Activated B cell treated with CpG ODN at 0.5 μM for 24 hours (primary cell): ENCODE results near the gene WHAMM. TPM values are rescaled to one million over a fixed set of nuclear protein-coding genes. Genes with fewer than 3 reads are reported as not detected.

Experiments used
- ATAC-seq: fragments of 200-7000 bp; cut with Tn5 transposase; one replicate; pipeline ENCODE4 v1.10.0; 2021; ENCODE audit warnings: low read depth, mild to moderate bottlenecking, moderate library complexity
- CTCF ChIA-PET: fragments of 350-600 bp; sonication (Branson Sonifier 250); formaldehyde crosslinking; loops from one replicate; lab custom pipeline; 2021; ENCODE audit warnings: antibody characterized with exemption; lab: Charles Lee
- POLR2A ChIA-PET: fragments of 350-600 bp; sonication (Branson Sonifier 250); formaldehyde crosslinking; loops from one replicate; lab custom pipeline; 2021; ENCODE audit warnings: antibody characterized with exemption; lab: Charles Lee
- DNase-seq: peaks from one replicate; pipeline ENCODE4 v3.0.0; 2022
- H3K27ac Mint-ChIP-seq: one replicate; pipeline ENCODE4 v1.8.0; 2020; ENCODE audit warnings: mixed read lengths
- H3K27me3 Mint-ChIP-seq: one replicate; pipeline ENCODE4 v1.8.0; 2021; ENCODE audit warnings: mixed read lengths
- H3K36me3 Mint-ChIP-seq: one replicate; pipeline ENCODE4 v1.8.0; 2021; ENCODE audit warnings: low read depth, mixed read lengths
- H3K4me1 Mint-ChIP-seq: one replicate; pipeline ENCODE4 v1.8.0; 2021; ENCODE audit warnings: mixed read lengths
- H3K4me3 Mint-ChIP-seq: one replicate; pipeline ENCODE4 v1.8.0; 2020; ENCODE audit warnings: mild to moderate bottlenecking, mixed read lengths
- H3K9me3 Mint-ChIP-seq: one replicate; pipeline ENCODE4 v1.8.0; 2020; ENCODE audit warnings: mixed read lengths
- CTCF ChIP-seq: fragments of 200-600 bp; IDR thresholded peaks from one replicate; pipeline ENCODE4 v1.8.0; 2022; ENCODE audit warnings: antibody characterized with exemption, mild to moderate bottlenecking
- intact Hi-C: fragments of 100-400 bp; cut with micrococcal nuclease; formaldehyde crosslinking; loops from one replicate; pipeline ENCODE4 v1.15.1; 2024
- total RNA-seq: library from RNA; stranded (reverse); gene quantifications from 2 replicates; pipeline ENCODE4 v1.2.3, GENCODE V29; 2022

Gene WHAMM
- total RNA-seq, 1 donor from 2014 or later, result 18.7 TPM

- ChIA-PET CTCF (interaction anchor here (2.9 to 4.7 kb wide), 2 partner anchors 15 to 153 kb away, joined by 7 to 28 read pairs; no protein-coding TSS in a partner anchor), POLR2A (no interaction called here)
- no peak for DNase-seq
- no peak overlapping the region for H3K4me3 Mint-ChIP-seq
- no peak for ATAC-seq
- no peaks in the 10 kb centered on the region for H3K36me3 Mint-ChIP-seq
- H3K4me1 Mint-ChIP-seq, result peaks cover 38% of the 10 kb centered on the region
- H3K27me3 Mint-ChIP-seq, result no peaks in the 10 kb centered on the region
- H3K27ac Mint-ChIP-seq, result no peak overlapping the region
- intact Hi-C loops, result no loop called here
- no peaks in the 10 kb centered on the region for H3K9me3 Mint-ChIP-seq
- TF ChIP-seq CTCF, result no peak
Measured at GRCh38 chr15:82847703-82848102, 38.3 kb downstream of the WHAMM start.

GRCh38 chr15:82848241-82848993, 39.0 kb downstream of the WHAMM start:
- ChIA-PET CTCF (interaction anchor here (1.5 to 4.7 kb wide), 4 partner anchors 11 to 152 kb away, joined by 4 to 28 read pairs (median 6); partner anchors contain the start of gene RAMAC), POLR2A (no interaction called here)
- intact Hi-C loops, result no loop called here
- ATAC-seq, result no peak
- Mint-ChIP-seq H3K27ac (no peak overlapping the region), H3K9me3 (no peaks in the 10 kb centered on the region), H3K27me3 (no peaks in the 10 kb centered on the region), H3K36me3 (no peaks in the 10 kb centered on the region), H3K4me3 (no peak overlapping the region), H3K4me1 (peaks cover 34% of the 10 kb centered on the region)
- TF ChIP-seq CTCF, result no peak
- no peak for DNase-seq

GRCh38 chr15:82849556-82850512, 40.4 kb downstream of the WHAMM start:
- DNase-seq (no peak), ATAC-seq (peak; percentile 28)
- ChIA-PET POLR2A (interaction anchor here (0.6 to 1.1 kb wide), 3 partner anchors 17 to 150 kb away, joined by 4 to 5 read pairs (median 4); no protein-coding TSS in a partner anchor), CTCF (interaction anchor here (0.7 to 4.7 kb wide), 8 partner anchors 13 to 161 kb away, joined by 3 to 28 read pairs (median 5); partner anchors contain the start of genes C15orf40 and RAMAC)
- Mint-ChIP-seq H3K27me3 (no peaks in the 10 kb centered on the region), H3K4me1 (peaks cover 25% of the 10 kb centered on the region), H3K9me3 (no peaks in the 10 kb centered on the region), H3K27ac (no peak overlapping the region), H3K4me3 (peak overlapping the region; percentile 28), H3K36me3 (no peaks in the 10 kb centered on the region)
- intact Hi-C loops, result loop anchor here (1.0 kb wide), 2 partner anchors 135 to 150 kb away; no protein-coding TSS in a partner anchor
- TF ChIP-seq CTCF, result no peak

- Mint-ChIP-seq H3K9me3 (no peaks in the 10 kb centered on the region), H3K27me3 (no peaks in the 10 kb centered on the region), H3K36me3 (no peaks in the 10 kb centered on the region), H3K4me1 (peaks cover 19% of the 10 kb centered on the region), H3K27ac (no peak overlapping the region), H3K4me3 (no peak overlapping the region)
- ChIA-PET POLR2A (no interaction called here), CTCF (interaction anchor here (2.1 to 4.7 kb wide), 2 partner anchors 150 to 152 kb away, joined by 6 to 28 read pairs; no protein-coding TSS in a partner anchor)
- intact Hi-C loops, result no loop called here
- DNase-seq (no peak), ATAC-seq (no peak)
- TF ChIP-seq CTCF, result no peak
Measured at GRCh38 chr15:82850731-82851130, 41.3 kb downstream of the WHAMM start.
